ENCODE measurements around the gene SPARC. TPM values are rescaled to one million over a fixed set of nuclear protein-coding genes. Genes with fewer than 3 reads are reported as not detected.
A peak's percentile ranks its signal among the peaks of the same experiment; 100 is the strongest.
"Not testable (repeated sequence)": the region's sequence is repeated elsewhere in the genome, so short reads cannot be mapped to it uniquely, and the experiment has no call there.

Gene SPARC
- total and polyA plus RNA-seq, 5 experiments from 2014 or later, result not detected

GRCh38 chr5:151697452-151697851, 10.7 kb upstream of the SPARC start:
- no peak for ATAC-seq
- no peak for DNase-seq
- POLR2A ChIA-PET, result no interaction called here
- H3K9me3 Mint-ChIP-seq, result no peaks in the 10 kb centered on the region
- H3K4me3 Mint-ChIP-seq, result no peak overlapping the region
- no peaks in the 10 kb centered on the region for H3K4me1 Mint-ChIP-seq
- H3K27ac Mint-ChIP-seq, result no peak overlapping the region
- H3K27me3 Mint-ChIP-seq, result peaks cover 0 to 6% (median 0%) of the 10 kb centered on the region in 5 donors
- no peaks in the 10 kb centered on the region for H3K36me3 Mint-ChIP-seq

- POLR2A ChIA-PET, result no interaction called here
These were observed 9.9 kb upstream of the SPARC start for GRCh38 chr5:151696470-151697061.

GRCh38 chr5:151695464-151695863, 8.7 kb upstream of the SPARC start:
- ATAC-seq (no peak), DNase-seq (no peak)
- Mint-ChIP-seq H3K27me3 (peaks cover 0 to 8% (median 0%) of the 10 kb centered on the region in 5 donors), H3K27ac (no peak overlapping the region), H3K36me3 (no peaks in the 10 kb centered on the region), H3K4me3 (no peak overlapping the region), H3K9me3 (no peaks in the 10 kb centered on the region), H3K4me1 (no peaks in the 10 kb centered on the region)
- POLR2A ChIA-PET, result no interaction called here

More at GRCh38 chr5:151696470-151697061, 9.9 kb upstream of the SPARC start:
- Mint-ChIP-seq H3K4me1 (no peaks in the 10 kb centered on the region), H3K27ac (no peak overlapping the region), H3K9me3 (no peaks in the 10 kb centered on the region), H3K27me3 (peaks cover 0 to 8% (median 0%) of the 10 kb centered on the region in 5 donors), H3K4me3 (no peak overlapping the region), H3K36me3 (no peaks in the 10 kb centered on the region)
- no peak for DNase-seq
- ATAC-seq, result no peak

GRCh38 chr5:151694035-151694485, 7.3 kb upstream of the SPARC start:
- DNase-seq (no peak), ATAC-seq (no peak)
- H3K9me3 Mint-ChIP-seq, result no peaks in the 10 kb centered on the region
- H3K27ac Mint-ChIP-seq, result no peak overlapping the region
- H3K36me3 Mint-ChIP-seq, result no peaks in the 10 kb centered on the region
- no peak overlapping the region for H3K4me3 Mint-ChIP-seq
- peaks cover under 1 to 10% (median 4%) of the 10 kb centered on the region in 5 donors for H3K27me3 Mint-ChIP-seq
- POLR2A ChIA-PET, result interaction anchor here (0.7 kb wide), 1 partner anchor 719 kb away, joined by 6 read pairs; no protein-coding TSS in a partner anchor
- H3K4me1 Mint-ChIP-seq, result no peaks in the 10 kb centered on the region

GRCh38 chr5:151692312-151692711, 5.6 kb upstream of the SPARC start:
- H3K27ac Mint-ChIP-seq, result peak overlapping the region in 1 of 10 donors; percentile 48
- no peaks in the 10 kb centered on the region for H3K36me3 Mint-ChIP-seq
- H3K4me3 Mint-ChIP-seq, result no peak overlapping the region
- peaks cover 0 to 1% (median under 1%) of the 10 kb centered on the region in 4 donors for H3K4me1 Mint-ChIP-seq
- H3K9me3 Mint-ChIP-seq, result no peaks in the 10 kb centered on the region
- POLR2A ChIA-PET, result no interaction called here
- H3K27me3 Mint-ChIP-seq, result peaks cover 3 to 21% (median 15%) of the 10 kb centered on the region in 5 donors
- ATAC-seq (no peak), DNase-seq (no peak)

- no peak overlapping the region for H3K4me3 Mint-ChIP-seq
- no peak overlapping the region for H3K27ac Mint-ChIP-seq
- peaks cover 5 to 7% (median 6%) of the 10 kb centered on the region in 4 donors for H3K4me1 Mint-ChIP-seq
- DNase-seq (no peak), ATAC-seq (no peak)
- H3K36me3 Mint-ChIP-seq, result no peaks in the 10 kb centered on the region
- no peaks in the 10 kb centered on the region for H3K9me3 Mint-ChIP-seq
- H3K27me3 Mint-ChIP-seq, result peaks cover 7 to 25% (median 21%) of the 10 kb centered on the region in 5 donors
- POLR2A ChIA-PET, result no interaction called here
These were observed 5.0 kb upstream of the SPARC start for GRCh38 chr5:151691706-151692105.

- DNase-seq, H3K36me3 Mint-ChIP-seq, POLR2A ChIA-PET, H3K4me3 Mint-ChIP-seq, H3K27ac Mint-ChIP-seq, ATAC-seq, H3K9me3 Mint-ChIP-seq: not testable (repeated sequence)
- Mint-ChIP-seq H3K4me1 (peaks cover 11 to 15% (median 14%) of the 10 kb centered on the region in 4 donors), H3K27me3 (peaks cover 20 to 42% (median 38%) of the 10 kb centered on the region in 5 donors)
These were observed 2.9 kb upstream of the SPARC start for GRCh38 chr5:151689591-151689990.

GRCh38 chr5:151688436-151688835, 1.7 kb upstream of the SPARC start:
- DNase-seq (no peak), ATAC-seq (no peak)
- H3K36me3 Mint-ChIP-seq, result no peaks in the 10 kb centered on the region
- H3K27me3 Mint-ChIP-seq, result peaks cover 20 to 42% (median 39%) of the 10 kb centered on the region in 5 donors
- POLR2A ChIA-PET, result no interaction called here
- H3K4me3 Mint-ChIP-seq, result no peak overlapping the region
- no peak overlapping the region for H3K27ac Mint-ChIP-seq
- H3K4me1 Mint-ChIP-seq, result peaks cover 11 to 15% (median 14%) of the 10 kb centered on the region in 4 donors
- no peaks in the 10 kb centered on the region for H3K9me3 Mint-ChIP-seq

- DNase-seq (no peak), ATAC-seq (no peak)
- Mint-ChIP-seq H3K27me3 (peaks cover 20 to 43% (median 36%) of the 10 kb centered on the region in 5 donors), H3K9me3 (no peaks in the 10 kb centered on the region), H3K27ac (peak overlapping the region in 2 of 10 donors; percentile 35 to 73), H3K36me3 (no peaks in the 10 kb centered on the region), H3K4me1 (peaks cover 11 to 15% (median 14%) of the 10 kb centered on the region in 4 donors), H3K4me3 (peak overlapping the region in 8 of 10 donors; percentile 43 to 77 (median 67))
- POLR2A ChIA-PET, result no interaction called here
These were observed 704 bp downstream of the SPARC start for GRCh38 chr5:151685749-151686673.

- POLR2A ChIA-PET, result no interaction called here
- H3K27me3 Mint-ChIP-seq, result peaks cover 20 to 43% (median 36%) of the 10 kb centered on the region in 5 donors
- peaks cover 11 to 15% (median 14%) of the 10 kb centered on the region in 4 donors for H3K4me1 Mint-ChIP-seq
- no peak overlapping the region for H3K27ac Mint-ChIP-seq
- H3K36me3 Mint-ChIP-seq, result no peaks in the 10 kb centered on the region
- ATAC-seq, result no peak
- DNase-seq, result no peak
- H3K4me3 Mint-ChIP-seq, result no peak overlapping the region
- H3K9me3 Mint-ChIP-seq, result no peaks in the 10 kb centered on the region
These were observed 1.9 kb downstream of the SPARC start for GRCh38 chr5:151684690-151685361.

- Mint-ChIP-seq H3K9me3 (no peaks in the 10 kb centered on the region), H3K4me3 (no peak overlapping the region), H3K36me3 (no peaks in the 10 kb centered on the region), H3K4me1 (peaks cover 11 to 15% (median 14%) of the 10 kb centered on the region in 4 donors), H3K27ac (no peak overlapping the region), H3K27me3 (peaks cover 20 to 42% (median 34%) of the 10 kb centered on the region in 5 donors)
- DNase-seq, result no peak
- ATAC-seq, result no peak
- POLR2A ChIA-PET, result no interaction called here
These were observed 2.6 kb downstream of the SPARC start for GRCh38 chr5:151683986-151684588.

GRCh38 chr5:151683444-151683843, 3.3 kb downstream of the SPARC start:
- no peaks in the 10 kb centered on the region for H3K9me3 Mint-ChIP-seq
- H3K4me1 Mint-ChIP-seq, result peaks cover 11 to 15% (median 14%) of the 10 kb centered on the region in 4 donors
- POLR2A ChIA-PET, result no interaction called here
- DNase-seq, result no peak
- ATAC-seq, result no peak
- no peaks in the 10 kb centered on the region for H3K36me3 Mint-ChIP-seq
- H3K27me3 Mint-ChIP-seq, result peaks cover 17 to 37% (median 33%) of the 10 kb centered on the region in 5 donors
- H3K27ac Mint-ChIP-seq, result no peak overlapping the region
- no peak overlapping the region for H3K4me3 Mint-ChIP-seq
